ENCODE data around the gene ASAP2.
A peak's percentile ranks its signal among the peaks of the same experiment; 100 is the strongest.

ASAP2 gene

GRCh38 chr2:9359463-9359862, 152.9 kb downstream of the ASAP2 start:
- DNase-seq, result no peak

- DNase-seq, result no peak
Measured at GRCh38 chr2:9360110-9360509, 153.5 kb downstream of the ASAP2 start.

GRCh38 chr2:9360701-9361100, 154.1 kb downstream of the ASAP2 start:
- no peak for DNase-seq

GRCh38 chr2:9364373-9364772, 157.8 kb downstream of the ASAP2 start:
- DNase-seq, result no peak

GRCh38 chr2:9364791-9365497, 158.3 kb downstream of the ASAP2 start:
- DNase-seq, result no peak

GRCh38 chr2:9365498-9366019, 158.9 kb downstream of the ASAP2 start:
- no peak for DNase-seq

GRCh38 chr2:9366026-9366425, 159.4 kb downstream of the ASAP2 start:
- DNase-seq, result no peak

- no peak for DNase-seq
Measured at GRCh38 chr2:9370746-9371145, 164.1 kb downstream of the ASAP2 start.

GRCh38 chr2:9373047-9373446, 166.4 kb downstream of the ASAP2 start:
- peak; percentile 5 for DNase-seq

- no peak for DNase-seq
Measured at GRCh38 chr2:9373476-9373875, 166.9 kb downstream of the ASAP2 start.

- DNase-seq, result no peak
Measured at GRCh38 chr2:9374071-9374730, 167.6 kb downstream of the ASAP2 start.

- no peak for DNase-seq
Measured at GRCh38 chr2:9375857-9376428, 169.3 kb downstream of the ASAP2 start.

- no peak for DNase-seq
Measured at GRCh38 chr2:9377461-9378097, 171.0 kb downstream of the ASAP2 start.

GRCh38 chr2:9378433-9379390, 172.1 kb downstream of the ASAP2 start:
- peak; percentile 16 for DNase-seq

GRCh38 chr2:9379391-9379755, 172.8 kb downstream of the ASAP2 start:
- no peak for DNase-seq

- DNase-seq, result no peak
Measured at GRCh38 chr2:9380702-9381628, 174.4 kb downstream of the ASAP2 start.

GRCh38 chr2:9382604-9383235, 176.1 kb downstream of the ASAP2 start:
- no peak for DNase-seq

GRCh38 chr2:9384521-9384920, 177.9 kb downstream of the ASAP2 start:
- DNase-seq, result no peak

- DNase-seq, result no peak
Measured at GRCh38 chr2:9385841-9386240, 179.2 kb downstream of the ASAP2 start.

- no peak for DNase-seq
Measured at GRCh38 chr2:9388199-9388681, 181.6 kb downstream of the ASAP2 start.
